A673 (cell line): ENCODE results near the gene LMNTD2.

ENCODE experiments used
- CTCF ChIP-seq: fragments of 300-800, 200-600 bp; sonication (generic); conservative IDR thresholded peaks from 2 replicates; pipeline ENCODE4 v1.5.1; 2017; ENCODE audit warnings: low read depth, mild to moderate bottlenecking, antibody characterized with exemption, low read length, moderate library complexity, mixed read lengths
- EZH2 ChIP-seq: fragments of 200-600 bp; sonication (generic); IDR thresholded peaks from 2 replicates; pipeline ENCODE4 v1.6.1; 2017; ENCODE audit warnings: borderline replicate concordance, low read depth, mild to moderate bottlenecking, mixed read lengths, antibody characterized with exemption, low read length; ENCODE audit not compliant: poor library complexity, severe bottlenecking

- TF ChIP-seq CTCF (no peak), EZH2 (no peak)
These were observed 39.3 kb downstream of the LMNTD2 start for GRCh38 chr11:521177-521688.
